Endothelial cell of umbilical vein (primary cell): ENCODE measurements around the gene DUSP2. TPM values are rescaled to one million over a fixed set of nuclear protein-coding genes. Genes with fewer than 3 reads are reported as not detected.

ENCODE experiments used
- BruUV-seq: library from RNA; stranded (reverse); fragments of 400-500 nt; replicated peaks from 2 replicates; lab custom pipeline; 2021; lab: Mats Ljungman, UMichigan
- CTCF ChIA-PET: fragments of 300-600, 350-600 bp; sonication (Branson Sonifier 250); formaldehyde crosslinking; loops from one replicate; lab custom pipeline; 2021; ENCODE audit warnings: antibody characterized with exemption, inconsistent platforms; lab: Charles Lee
- POLR2A ChIA-PET: fragments of 300-600, 350-600 bp; sonication (Branson Sonifier 250); formaldehyde crosslinking; loops from one replicate; lab custom pipeline; 2021; ENCODE audit warnings: antibody characterized with exemption, inconsistent platforms; lab: Charles Lee
- DNase-seq: peaks from one replicate; pipeline ENCODE4 v3.0.0-alpha.2; 2011; ENCODE audit warnings: low read depth, low spot score
- FAIRE-seq: peaks from 2 replicates; lab custom pipeline; 2011; peaks lifted over from hg19 to GRCh38; lab: Jason Lieb, UNC
- H2AFZ ChIP-seq: 2 replicates; pipeline ENCODE4 v1.6.0; 2012; ENCODE audit warnings: low read depth, low read length, control low read depth, inconsistent platforms
- H3K27ac ChIP-seq: 2 replicates; pipeline ENCODE4 v1.5.1; 2011; ENCODE audit warnings: low read depth, mild to moderate bottlenecking, control low read depth, low read length, moderate library complexity; ENCODE audit not compliant: insufficient read depth
- H3K27me3 ChIP-seq, 2 experiments: 2 replicates each; pipeline versions ENCODE4 v1.6.0 to v1.6.1; 2011; ENCODE audit warnings: low read length in 2 of 2, mixed read lengths in 1 of 2; ENCODE audit not compliant: control insufficient read depth in 2 of 2, insufficient read depth in 2 of 2
- H3K36me3 ChIP-seq, 2 experiments: 2 replicates in 1 of 2; 3 replicates in 1 of 2; pipeline ENCODE4 v1.5.1; 2011; ENCODE audit warnings: low read length in 2 of 2, mild to moderate bottlenecking in 1 of 2, moderate library complexity in 1 of 2; ENCODE audit not compliant: control insufficient read depth in 2 of 2, insufficient read depth in 2 of 2; ENCODE audit errors: extremely low read depth in 1 of 2
- H3K4me1 ChIP-seq: 3 replicates; pipeline ENCODE4 v1.5.1; 2011; ENCODE audit warnings: mild to moderate bottlenecking, low read length; ENCODE audit not compliant: control insufficient read depth, insufficient read depth; ENCODE audit errors: extremely low read depth
- H3K4me2 ChIP-seq: 2 replicates; pipeline ENCODE4 v1.6.1; 2011; ENCODE audit warnings: low read length, control low read depth, mixed read lengths; ENCODE audit not compliant: insufficient read depth
- H3K4me3 ChIP-seq, 3 experiments: fragments of 200-600 bp in 1 of 3; sonication (generic), shearing (Covaris generic) in 1 of 3; replicated peaks in 1 of 3; 2 replicates each; pipeline ENCODE4 v1.5.1; 2011 to 2016; ENCODE audit warnings: control low read depth in 3 of 3, low read length in 3 of 3, mild to moderate bottlenecking in 2 of 3, inconsistent platforms in 1 of 3, low read depth in 1 of 3, moderate library complexity in 1 of 3; ENCODE audit not compliant: insufficient read depth in 1 of 3
- H3K79me2 ChIP-seq: 2 replicates; pipeline ENCODE4 v1.6.0; 2012; ENCODE audit warnings: low read length, inconsistent platforms; ENCODE audit not compliant: control insufficient read depth, insufficient read depth
- H3K9ac ChIP-seq: replicated peaks from 2 replicates; pipeline ENCODE3; 2011; ENCODE audit warnings: low read length, control low read depth; ENCODE audit not compliant: insufficient read depth; ENCODE audit errors: extremely low read depth
- H3K9me1 ChIP-seq: replicated peaks from 3 replicates; pipeline ENCODE4 v1.6.0; 2011; ENCODE audit warnings: mild to moderate bottlenecking, low read length; ENCODE audit not compliant: control insufficient read depth, insufficient read depth; ENCODE audit errors: extremely low read depth
- H3K9me3 ChIP-seq: replicated peaks from 2 replicates; pipeline ENCODE4 v1.5.1; 2012; ENCODE audit warnings: low read length, inconsistent platforms; ENCODE audit not compliant: control insufficient read depth, insufficient read depth
- H4K20me1 ChIP-seq: replicated peaks from 2 replicates; pipeline ENCODE3; 2011; ENCODE audit warnings: mild to moderate bottlenecking, low read length; ENCODE audit not compliant: control insufficient read depth, insufficient read depth; ENCODE audit errors: extremely low read depth
- EZH2 ChIP-seq: IDR thresholded peaks from 2 replicates; pipeline ENCODE4 v1.6.1; 2012; ENCODE audit warnings: borderline replicate concordance, low read depth, mild to moderate bottlenecking, moderate library complexity, low read length, inconsistent platforms; ENCODE audit not compliant: severe bottlenecking
- FOS ChIP-seq: IDR thresholded peaks from 2 replicates; pipeline ENCODE4 v1.6.1; 2011; ENCODE audit warnings: mild to moderate bottlenecking, low read length, moderate library complexity, borderline replicate concordance; ENCODE audit not compliant: insufficient read depth
- GATA2 ChIP-seq: IDR thresholded peaks from 2 replicates; pipeline ENCODE4 v1.7.0; 2011; ENCODE audit warnings: low read depth, mild to moderate bottlenecking, moderate library complexity, mixed read lengths, low read length; ENCODE audit not compliant: insufficient read length, insufficient read depth
- JUN ChIP-seq: IDR thresholded peaks from 2 replicates; pipeline ENCODE4 v1.6.1; 2011; ENCODE audit warnings: borderline replicate concordance, low read depth; ENCODE audit not compliant: insufficient read length, insufficient read depth
- MYC ChIP-seq: IDR thresholded peaks from one replicate; pipeline ENCODE4 v1.6.1; 2011; ENCODE audit warnings: mild to moderate bottlenecking, low read depth, low read length
- POLR2A ChIP-seq: IDR thresholded peaks from 2 replicates; pipeline ENCODE4 v1.6.1; 2012; ENCODE audit warnings: low read depth, mild to moderate bottlenecking, control low read depth, low read length
- POLR2AphosphoS5 ChIP-seq: IDR thresholded peaks from 2 replicates; pipeline ENCODE4 v1.6.1; 2012; ENCODE audit warnings: low read depth, mild to moderate bottlenecking, control low read depth, low read length, moderate library complexity; ENCODE audit not compliant: insufficient read depth
- dilution Hi-C: fragments of 300-500 bp; cut with MboI; formaldehyde crosslinking; loops from one replicate; pipeline ENCODE4 v1.15.0; 2019; ENCODE audit warnings: low sequenced_read_pairs; ENCODE audit not compliant: extremely low pct_ligation_motif_present
- intact Hi-C: fragments of 100-400 bp; cut with micrococcal nuclease; formaldehyde crosslinking; loops from one replicate; pipeline ENCODE4 v1.10.0; 2022
- polyA plus RNA-seq, 4 experiments: library from polyadenylated mRNA; depleted of rRNA in 3 of 4; stranded (reverse) in 3 of 4; unstranded in 1 of 4; fragments of >200 nt; gene quantifications; 2 replicates each; pipeline versions ENCODE4 v1.2.1 to v1.2.3, GENCODE V29; 2011 to 2012; ENCODE audit warnings: missing spikeins in 1 of 4
- total RNA-seq: library from RNA; stranded (reverse); gene quantifications from 2 replicates; pipeline ENCODE4 v1.2.3, GENCODE V29; 2021
- TF ChIP-seq, protein P1 (sequence below): IDR thresholded peaks from 2 replicates; pipeline ENCODE4 v1.6.1; 2011; ENCODE audit not compliant: insufficient read depth, insufficient read length
- TF ChIP-seq, protein P2 (sequence below), 2 donors: IDR thresholded peaks; 1 replicate in 1 of 2; 2 replicates in 1 of 2; pipeline ENCODE4 v1.5.1; 2011; ENCODE audit warnings: low read length in 2 of 2, mild to moderate bottlenecking in 2 of 2, moderate library complexity in 2 of 2, control low read depth in 1 of 2, inconsistent platforms in 1 of 2, low read depth in 1 of 2; ENCODE audit not compliant: insufficient read depth in 1 of 2; ENCODE audit errors: extremely low read depth in 1 of 2

The DUSP2 gene
- total and polyA plus RNA-seq, 2 donors (not counting 3 experiments of a cell fraction or from before 2014, with no cell fraction given) = 0.33 TPM

- intact Hi-C loops = no loop called here
- H3K4me2 ChIP-seq = no peak overlapping the region
- ChIA-PET POLR2A (no interaction called here), CTCF (interaction anchor here (1.0 to 6.3 kb wide), 3 partner anchors 24 to 35 kb away, joined by 3 to 26 read pairs (median 4); partner anchors contain the start of gene ADRA2B)
- no peak overlapping the region for H3K9ac ChIP-seq
- no peak overlapping the region for H2AFZ ChIP-seq
- H3K9me3 ChIP-seq = no peaks in the 10 kb centered on the region
- no peaks in the 10 kb centered on the region for H4K20me1 ChIP-seq
- dilution Hi-C loops = no loop called here
- DNase-seq (no peak), FAIRE-seq (no peak)
- BruUV-seq = no TSS peak
- TF ChIP-seq POLR2AphosphoS5 (no peak), EZH2 (no peak), GATA2 (no peak), MYC (no peak), FOS (no peak), POLR2A (no peak), JUN (no peak)
- TF ChIP-seq, protein P1, sequence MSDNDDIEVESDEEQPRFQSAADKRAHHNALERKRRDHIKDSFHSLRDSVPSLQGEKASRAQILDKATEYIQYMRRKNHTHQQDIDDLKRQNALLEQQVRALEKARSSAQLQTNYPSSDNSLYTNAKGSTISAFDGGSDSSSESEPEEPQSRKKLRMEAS = no peak
- TF ChIP-seq, protein P2, sequence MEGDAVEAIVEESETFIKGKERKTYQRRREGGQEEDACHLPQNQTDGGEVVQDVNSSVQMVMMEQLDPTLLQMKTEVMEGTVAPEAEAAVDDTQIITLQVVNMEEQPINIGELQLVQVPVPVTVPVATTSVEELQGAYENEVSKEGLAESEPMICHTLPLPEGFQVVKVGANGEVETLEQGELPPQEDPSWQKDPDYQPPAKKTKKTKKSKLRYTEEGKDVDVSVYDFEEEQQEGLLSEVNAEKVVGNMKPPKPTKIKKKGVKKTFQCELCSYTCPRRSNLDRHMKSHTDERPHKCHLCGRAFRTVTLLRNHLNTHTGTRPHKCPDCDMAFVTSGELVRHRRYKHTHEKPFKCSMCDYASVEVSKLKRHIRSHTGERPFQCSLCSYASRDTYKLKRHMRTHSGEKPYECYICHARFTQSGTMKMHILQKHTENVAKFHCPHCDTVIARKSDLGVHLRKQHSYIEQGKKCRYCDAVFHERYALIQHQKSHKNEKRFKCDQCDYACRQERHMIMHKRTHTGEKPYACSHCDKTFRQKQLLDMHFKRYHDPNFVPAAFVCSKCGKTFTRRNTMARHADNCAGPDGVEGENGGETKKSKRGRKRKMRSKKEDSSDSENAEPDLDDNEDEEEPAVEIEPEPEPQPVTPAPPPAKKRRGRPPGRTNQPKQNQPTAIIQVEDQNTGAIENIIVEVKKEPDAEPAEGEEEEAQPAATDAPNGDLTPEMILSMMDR (IDR thresholded peaks at IDR 0.05; ENCODE audit: extremely low read depth in 1 of 2, insufficient read depth in 1 of 2, low read depth in 1 of 2, low read length in 2 of 2) = no peak
- H3K4me3 ChIP-seq = no peak overlapping the region
- no peak overlapping the region for H3K27ac ChIP-seq
- no peaks in the 10 kb centered on the region for H3K79me2 ChIP-seq
- no peaks in the 10 kb centered on the region for H3K4me1 ChIP-seq
- no peaks in the 10 kb centered on the region for H3K36me3 ChIP-seq
- H3K27me3 ChIP-seq = no peaks in the 10 kb centered on the region
- H3K9me1 ChIP-seq = no peaks in the 10 kb centered on the region
Observed at GRCh38 chr2:96150791-96151594, 5.8 kb upstream of the DUSP2 start.
